ENCODE data around the gene ADPRHL1.
"Not testable (repeated sequence)": the region's sequence is repeated elsewhere in the genome, so short reads cannot be mapped to it uniquely, and the experiment has no call there.

ADPRHL1 gene

GRCh38 chr13:113477724-113478123, 24.4 kb upstream of the ADPRHL1 start:
- no peak for DNase-seq

GRCh38 chr13:113476811-113477210, 23.5 kb upstream of the ADPRHL1 start:
- no peak for DNase-seq

- DNase-seq, result no peak
Observed at GRCh38 chr13:113475911-113476310, 22.6 kb upstream of the ADPRHL1 start.

GRCh38 chr13:113475280-113475679, 22.0 kb upstream of the ADPRHL1 start:
- DNase-seq, result no peak

- DNase-seq, result no peak
Observed at GRCh38 chr13:113474179-113474578, 20.9 kb upstream of the ADPRHL1 start.

- DNase-seq, result no peak
Observed at GRCh38 chr13:113472355-113473025, 19.2 kb upstream of the ADPRHL1 start.

- no peak for DNase-seq
Observed at GRCh38 chr13:113471844-113472243, 18.6 kb upstream of the ADPRHL1 start.

- not testable (repeated sequence) for DNase-seq
Observed at GRCh38 chr13:113470635-113471163, 17.4 kb upstream of the ADPRHL1 start.

- no peak for DNase-seq
Observed at GRCh38 chr13:113470073-113470472, 16.8 kb upstream of the ADPRHL1 start.

GRCh38 chr13:113469582-113469981, 16.3 kb upstream of the ADPRHL1 start:
- no peak for DNase-seq

GRCh38 chr13:113468472-113469201, 15.3 kb upstream of the ADPRHL1 start:
- DNase-seq, result no peak

GRCh38 chr13:113468029-113468428, 14.7 kb upstream of the ADPRHL1 start:
- no peak for DNase-seq

GRCh38 chr13:113466383-113466782, 13.1 kb upstream of the ADPRHL1 start:
- no peak for DNase-seq

- DNase-seq, result no peak
Observed at GRCh38 chr13:113465300-113465699, 12.0 kb upstream of the ADPRHL1 start.

GRCh38 chr13:113464476-113464875, 11.2 kb upstream of the ADPRHL1 start:
- DNase-seq, result no peak

GRCh38 chr13:113461022-113461751, 7.9 kb upstream of the ADPRHL1 start:
- no peak for DNase-seq

- DNase-seq, result no peak
Observed at GRCh38 chr13:113460599-113460998, 7.3 kb upstream of the ADPRHL1 start.

- no peak for DNase-seq
Observed at GRCh38 chr13:113460064-113460555, 6.8 kb upstream of the ADPRHL1 start.

GRCh38 chr13:113458253-113459065, 5.2 kb upstream of the ADPRHL1 start:
- DNase-seq, result no peak

GRCh38 chr13:113457510-113457909, 4.2 kb upstream of the ADPRHL1 start:
- DNase-seq, result no peak

GRCh38 chr13:113456116-113456702, 2.9 kb upstream of the ADPRHL1 start:
- no peak for DNase-seq

GRCh38 chr13:113455384-113455783, 2.1 kb upstream of the ADPRHL1 start:
- no peak for DNase-seq
